ENCODE results near the gene SORCS2. TPM values are rescaled to one million over a fixed set of nuclear protein-coding genes. Genes with fewer than 3 reads are reported as not detected.

SORCS2 gene
- total RNA-seq, 1 donor from 2014 or later = 7.1 TPM

- Mint-ChIP-seq H3K9me3 (no peaks in the 10 kb centered on the region), H3K36me3 (no peaks in the 10 kb centered on the region), H3K27me3 (ENCODE audit: low read depth) (peaks cover 5% of the 10 kb centered on the region), H3K27ac (no peak overlapping the region), H3K4me3 (no peak overlapping the region), H3K4me1 (peaks cover 12% of the 10 kb centered on the region)
- TF ChIP-seq, protein P1, sequence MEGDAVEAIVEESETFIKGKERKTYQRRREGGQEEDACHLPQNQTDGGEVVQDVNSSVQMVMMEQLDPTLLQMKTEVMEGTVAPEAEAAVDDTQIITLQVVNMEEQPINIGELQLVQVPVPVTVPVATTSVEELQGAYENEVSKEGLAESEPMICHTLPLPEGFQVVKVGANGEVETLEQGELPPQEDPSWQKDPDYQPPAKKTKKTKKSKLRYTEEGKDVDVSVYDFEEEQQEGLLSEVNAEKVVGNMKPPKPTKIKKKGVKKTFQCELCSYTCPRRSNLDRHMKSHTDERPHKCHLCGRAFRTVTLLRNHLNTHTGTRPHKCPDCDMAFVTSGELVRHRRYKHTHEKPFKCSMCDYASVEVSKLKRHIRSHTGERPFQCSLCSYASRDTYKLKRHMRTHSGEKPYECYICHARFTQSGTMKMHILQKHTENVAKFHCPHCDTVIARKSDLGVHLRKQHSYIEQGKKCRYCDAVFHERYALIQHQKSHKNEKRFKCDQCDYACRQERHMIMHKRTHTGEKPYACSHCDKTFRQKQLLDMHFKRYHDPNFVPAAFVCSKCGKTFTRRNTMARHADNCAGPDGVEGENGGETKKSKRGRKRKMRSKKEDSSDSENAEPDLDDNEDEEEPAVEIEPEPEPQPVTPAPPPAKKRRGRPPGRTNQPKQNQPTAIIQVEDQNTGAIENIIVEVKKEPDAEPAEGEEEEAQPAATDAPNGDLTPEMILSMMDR (IDR thresholded peaks at IDR 0.05; ENCODE audit: unreplicated experiment) = no peak
- no peak for DNase-seq (ENCODE audit: low spot score in 2 of 2, unreplicated experiment in 2 of 2)
These were observed 134.0 kb downstream of the SORCS2 start for GRCh38 chr4:7326306-7326692.

GRCh38 chr4:7326693-7327340, 134.5 kb downstream of the SORCS2 start:
- DNase-seq (ENCODE audit: low spot score in 2 of 2, unreplicated experiment in 2 of 2) = no peak
- Mint-ChIP-seq H3K4me3 (no peak overlapping the region), H3K27ac (no peak overlapping the region), H3K4me1 (peaks cover 17% of the 10 kb centered on the region), H3K27me3 (ENCODE audit: low read depth) (peaks cover 5% of the 10 kb centered on the region), H3K9me3 (no peaks in the 10 kb centered on the region), H3K36me3 (no peaks in the 10 kb centered on the region)
- TF ChIP-seq, protein P1 (IDR thresholded peaks at IDR 0.05; ENCODE audit: unreplicated experiment) = no peak

DNA sequence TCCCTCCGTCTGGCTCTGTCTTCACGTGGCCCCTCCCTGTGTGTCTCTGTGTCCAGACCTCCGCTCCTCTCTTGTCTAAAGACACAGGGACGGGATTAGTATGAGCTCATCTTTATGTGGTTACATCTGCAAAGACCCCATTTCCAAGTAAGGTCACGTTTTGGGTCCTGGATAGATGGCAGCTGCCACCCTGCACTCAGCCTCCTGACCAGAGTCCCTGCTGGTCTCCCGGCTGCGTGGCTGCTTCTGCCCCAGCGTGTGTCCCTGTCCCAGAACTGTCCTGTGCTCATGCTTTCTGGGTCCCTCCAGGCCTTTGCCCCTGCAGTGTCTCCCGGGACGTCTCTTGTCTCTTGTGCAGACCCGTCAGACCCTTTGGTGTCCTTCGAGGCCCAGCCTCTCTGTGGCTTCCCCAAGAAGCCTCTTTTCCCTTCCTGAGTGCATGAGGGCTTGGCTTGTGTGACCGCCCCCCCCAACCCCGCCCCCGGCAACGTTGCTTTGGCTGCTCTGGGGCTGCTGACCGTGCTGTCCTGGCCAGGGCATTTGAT, 135.1 kb downstream of the SORCS2 start:
- TF ChIP-seq, protein P1 (IDR thresholded peaks at IDR 0.05; ENCODE audit: unreplicated experiment) = no peak
- H3K9me3 Mint-ChIP-seq = no peaks in the 10 kb centered on the region
- H3K4me1 Mint-ChIP-seq = peaks cover 16% of the 10 kb centered on the region
- peaks cover 5% of the 10 kb centered on the region for H3K27me3 Mint-ChIP-seq (ENCODE audit: low read depth)
- no peaks in the 10 kb centered on the region for H3K36me3 Mint-ChIP-seq
- no peak overlapping the region for H3K27ac Mint-ChIP-seq
- H3K4me3 Mint-ChIP-seq = no peak overlapping the region
- DNase-seq (ENCODE audit: low spot score in 2 of 2, unreplicated experiment in 2 of 2) = no peak

DNA sequence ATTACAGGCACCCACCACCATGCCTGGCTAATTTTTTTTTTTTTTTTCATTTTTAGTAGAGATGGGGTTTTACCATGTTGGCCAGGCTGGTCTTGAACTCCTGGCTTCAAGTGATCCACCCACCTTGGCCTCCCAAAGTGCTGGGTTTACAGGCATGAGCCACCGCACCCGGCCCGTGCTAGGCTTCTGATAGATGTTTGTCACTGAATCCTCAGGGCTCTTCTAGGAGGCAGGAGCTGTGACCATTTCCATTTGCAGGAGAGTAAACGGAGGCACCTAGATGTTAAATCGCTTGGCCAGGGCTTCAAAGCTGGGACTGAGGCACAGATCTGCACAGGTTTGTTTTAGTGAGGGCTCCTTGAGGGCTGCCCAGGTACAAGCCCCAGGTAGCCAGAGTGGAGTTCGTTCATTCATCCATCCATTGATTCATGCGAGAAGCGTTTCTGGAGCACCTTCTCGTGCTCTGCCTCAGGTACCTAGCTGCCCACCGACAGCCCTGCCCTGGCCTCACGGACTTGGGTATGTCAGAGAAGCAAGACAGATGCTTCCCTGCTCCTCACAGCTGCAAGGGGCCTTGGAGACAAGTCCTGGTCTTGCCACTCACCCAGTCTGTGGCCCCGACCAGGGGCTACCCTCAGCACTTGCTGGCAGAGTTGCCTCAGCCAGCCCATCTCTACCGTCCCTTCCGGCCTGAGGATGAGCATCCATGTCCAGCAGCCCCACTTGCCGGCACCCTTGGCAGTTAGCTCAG, 136.0 kb downstream of the SORCS2 start:
- Mint-ChIP-seq H3K9me3 (no peaks in the 10 kb centered on the region), H3K36me3 (no peaks in the 10 kb centered on the region), H3K27ac (no peak overlapping the region), H3K4me1 (peaks cover 10% of the 10 kb centered on the region), H3K27me3 (ENCODE audit: low read depth) (peaks cover 5% of the 10 kb centered on the region), H3K4me3 (no peak overlapping the region)
- no peak for DNase-seq (ENCODE audit: low spot score in 2 of 2, unreplicated experiment in 2 of 2)
- TF ChIP-seq, protein P1 (IDR thresholded peaks at IDR 0.05; ENCODE audit: unreplicated experiment) = no peak

- no peaks in the 10 kb centered on the region for H3K9me3 Mint-ChIP-seq
- no peaks in the 10 kb centered on the region for H3K36me3 Mint-ChIP-seq
- peaks cover 10% of the 10 kb centered on the region for H3K4me1 Mint-ChIP-seq
- TF ChIP-seq, protein P1 (IDR thresholded peaks at IDR 0.05; ENCODE audit: unreplicated experiment) = no peak
- no peak overlapping the region for H3K4me3 Mint-ChIP-seq
- H3K27ac Mint-ChIP-seq = no peak overlapping the region
- DNase-seq (ENCODE audit: low spot score in 2 of 2, unreplicated experiment in 2 of 2) = no peak
- peaks cover 5% of the 10 kb centered on the region for H3K27me3 Mint-ChIP-seq (ENCODE audit: low read depth)
These were observed 136.7 kb downstream of the SORCS2 start for GRCh38 chr4:7328913-7329638.

Measured in mesothelial cell of epicardium (in vitro differentiated cells).